ENCODE measurements around the gene CCDC47.

The CCDC47 gene

DNA sequence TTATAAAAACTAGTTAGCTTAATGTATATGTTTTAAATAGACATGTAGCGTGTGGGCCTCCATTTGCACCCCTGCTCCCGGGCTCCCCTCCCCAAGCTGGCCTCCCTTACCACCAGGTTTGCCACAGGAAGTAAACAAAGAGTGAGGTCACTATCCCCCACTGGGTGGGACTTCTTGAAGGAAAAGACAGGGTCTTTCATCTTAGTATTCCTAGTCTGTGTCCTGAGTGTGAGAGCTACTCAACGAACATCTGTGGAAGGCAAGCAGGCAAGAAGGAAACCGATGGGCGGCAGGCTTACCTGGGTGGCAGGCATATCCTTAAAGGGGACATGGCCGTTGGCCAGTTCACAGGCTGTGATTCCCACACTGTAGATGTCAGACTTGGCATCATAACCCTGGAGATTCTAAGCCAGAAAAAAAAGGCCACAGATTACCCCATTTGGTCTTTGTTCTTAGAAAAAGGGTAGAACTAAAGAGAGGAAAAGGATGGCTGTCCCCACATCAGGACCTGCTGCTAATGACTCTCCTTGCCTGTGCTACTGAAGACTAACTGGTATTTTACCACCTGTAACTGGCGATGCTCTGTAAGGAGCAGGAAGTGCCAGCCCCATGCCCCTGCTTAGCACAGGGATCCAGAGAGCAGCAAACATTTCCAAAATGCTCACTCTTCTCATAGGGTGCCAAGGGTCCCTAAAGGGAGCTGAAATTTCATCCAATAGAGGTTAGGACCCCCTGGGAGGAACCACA, 66.9 kb downstream of the CCDC47 start:
- Histone ChIP-seq H3K9me3 (ENCODE audit: control insufficient read depth in 1 of 2, low read length in 2 of 2) (no peaks in the 10 kb centered on the region), H3K9ac (ENCODE audit: low read depth in 1 of 2, low read length in 2 of 2) (no peak overlapping the region), H3K4me1 (ENCODE audit: control insufficient read depth in 1 of 2, insufficient read depth in 2 of 2, low read length in 2 of 2) (peaks cover 0 to 9% of the 10 kb centered on the region in 2 donors), H3K36me3 (ENCODE audit: control insufficient read depth in 1 of 2, insufficient read depth in 2 of 2, low read length in 2 of 2) (peaks cover 25 to 51% of the 10 kb centered on the region in 2 donors), H3K27me3 (ENCODE audit: control insufficient read depth in 1 of 2, insufficient read depth in 2 of 2, low read length in 2 of 2) (no peaks in the 10 kb centered on the region), H3K4me3 (ENCODE audit: low read depth in 1 of 2, low read length in 2 of 2) (no peak overlapping the region), H3K27ac (ENCODE audit: low read depth, low read length) (no peak overlapping the region)

DNA sequence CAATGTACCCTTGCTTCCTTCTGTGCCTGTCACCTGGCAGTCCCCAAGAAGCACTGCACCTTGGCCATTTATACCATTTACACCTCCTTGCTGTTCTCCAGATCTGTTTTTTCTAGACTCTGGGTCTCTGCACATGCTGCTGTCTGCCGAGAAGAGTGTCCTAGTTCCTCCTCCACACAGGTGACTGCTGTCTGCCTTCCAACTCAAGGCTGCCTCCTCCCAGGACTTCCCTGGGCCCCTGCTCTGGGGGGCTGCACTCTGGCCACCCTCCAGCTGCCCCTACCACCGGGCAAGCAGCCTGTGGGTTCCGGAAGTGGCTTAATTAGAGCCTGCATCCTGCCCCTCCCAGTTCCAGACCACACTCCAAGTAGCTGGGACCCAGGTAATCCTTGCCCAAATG, 67.7 kb downstream of the CCDC47 start:
- peaks cover 25 to 47% of the 10 kb centered on the region in 2 donors for H3K36me3 ChIP-seq (ENCODE audit: control insufficient read depth in 1 of 2, insufficient read depth in 2 of 2, low read length in 2 of 2)
- H3K9me3 ChIP-seq (ENCODE audit: control insufficient read depth in 1 of 2, low read length in 2 of 2) = no peaks in the 10 kb centered on the region
- H3K27ac ChIP-seq (ENCODE audit: low read depth, low read length) = no peak overlapping the region
- peaks cover 0 to 15% of the 10 kb centered on the region in 2 donors for H3K4me1 ChIP-seq (ENCODE audit: control insufficient read depth in 1 of 2, insufficient read depth in 2 of 2, low read length in 2 of 2)
- no peaks in the 10 kb centered on the region for H3K27me3 ChIP-seq (ENCODE audit: control insufficient read depth in 1 of 2, insufficient read depth in 2 of 2, low read length in 2 of 2)
- no peak overlapping the region for H3K4me3 ChIP-seq (ENCODE audit: low read depth in 1 of 2, low read length in 2 of 2)
- H3K9ac ChIP-seq (ENCODE audit: low read depth in 1 of 2, low read length in 2 of 2) = no peak overlapping the region

DNA sequence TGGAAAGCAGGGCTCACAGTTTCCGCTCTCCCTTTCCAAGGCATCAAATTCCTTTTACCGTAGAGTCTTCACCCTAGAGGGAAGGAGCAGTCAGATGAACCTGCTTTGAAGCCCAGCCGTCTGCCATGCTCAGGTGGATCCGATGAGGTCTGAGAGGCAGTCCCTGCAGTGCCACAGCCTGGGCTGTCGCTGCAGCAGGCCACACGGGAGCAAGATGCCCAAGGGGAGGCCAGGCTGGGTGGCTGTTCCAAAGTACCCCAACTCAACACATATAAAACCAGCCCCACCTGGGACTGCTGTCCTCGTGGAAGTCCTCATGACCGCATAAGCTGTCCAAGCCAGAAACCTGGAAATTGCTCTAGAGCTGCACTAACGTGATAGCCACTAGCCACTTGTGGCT, 68.6 kb downstream of the CCDC47 start:
- H3K9ac ChIP-seq (ENCODE audit: low read depth in 1 of 2, low read length in 2 of 2) = no peak overlapping the region
- H3K27ac ChIP-seq (ENCODE audit: low read depth, low read length) = no peak overlapping the region
- H3K36me3 ChIP-seq (ENCODE audit: control insufficient read depth in 1 of 2, insufficient read depth in 2 of 2, low read length in 2 of 2) = peaks cover 22 to 41% of the 10 kb centered on the region in 2 donors
- H3K4me1 ChIP-seq (ENCODE audit: control insufficient read depth in 1 of 2, insufficient read depth in 2 of 2, low read length in 2 of 2) = peaks cover 0 to 15% of the 10 kb centered on the region in 2 donors
- no peak overlapping the region for H3K4me3 ChIP-seq (ENCODE audit: low read depth in 1 of 2, low read length in 2 of 2)
- H3K27me3 ChIP-seq (ENCODE audit: control insufficient read depth in 1 of 2, insufficient read depth in 2 of 2, low read length in 2 of 2) = no peaks in the 10 kb centered on the region
- H3K9me3 ChIP-seq (ENCODE audit: control insufficient read depth in 1 of 2, low read length in 2 of 2) = no peaks in the 10 kb centered on the region

DNA sequence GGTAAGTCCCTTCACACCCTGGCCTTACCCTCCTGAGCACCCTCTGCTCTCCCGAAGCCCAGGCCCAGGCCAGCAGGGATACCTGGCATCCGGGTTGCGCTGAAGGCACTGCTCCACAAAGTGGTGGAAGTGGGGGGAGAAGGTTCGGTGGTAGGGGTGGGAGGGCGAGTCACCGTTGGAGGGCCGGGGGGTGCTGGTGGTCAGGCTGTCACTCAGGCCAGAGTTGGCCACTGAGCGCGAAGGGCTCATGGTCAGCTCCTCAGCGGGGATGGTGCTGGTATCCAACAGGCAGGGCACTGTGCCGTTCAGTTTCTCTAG, 69.2 kb downstream of the CCDC47 start:
- Histone ChIP-seq H3K4me1 (ENCODE audit: control insufficient read depth in 1 of 2, insufficient read depth in 2 of 2, low read length in 2 of 2) (peaks cover 0 to 17% of the 10 kb centered on the region in 2 donors), H3K9me3 (ENCODE audit: control insufficient read depth in 1 of 2, low read length in 2 of 2) (no peaks in the 10 kb centered on the region), H3K36me3 (ENCODE audit: control insufficient read depth in 1 of 2, insufficient read depth in 2 of 2, low read length in 2 of 2) (peaks cover 21 to 37% of the 10 kb centered on the region in 2 donors), H3K9ac (ENCODE audit: low read depth in 1 of 2, low read length in 2 of 2) (no peak overlapping the region), H3K27me3 (ENCODE audit: control insufficient read depth in 1 of 2, insufficient read depth in 2 of 2, low read length in 2 of 2) (no peaks in the 10 kb centered on the region), H3K4me3 (ENCODE audit: low read depth in 1 of 2, low read length in 2 of 2) (no peak overlapping the region), H3K27ac (ENCODE audit: low read depth, low read length) (no peak overlapping the region)

DNA sequence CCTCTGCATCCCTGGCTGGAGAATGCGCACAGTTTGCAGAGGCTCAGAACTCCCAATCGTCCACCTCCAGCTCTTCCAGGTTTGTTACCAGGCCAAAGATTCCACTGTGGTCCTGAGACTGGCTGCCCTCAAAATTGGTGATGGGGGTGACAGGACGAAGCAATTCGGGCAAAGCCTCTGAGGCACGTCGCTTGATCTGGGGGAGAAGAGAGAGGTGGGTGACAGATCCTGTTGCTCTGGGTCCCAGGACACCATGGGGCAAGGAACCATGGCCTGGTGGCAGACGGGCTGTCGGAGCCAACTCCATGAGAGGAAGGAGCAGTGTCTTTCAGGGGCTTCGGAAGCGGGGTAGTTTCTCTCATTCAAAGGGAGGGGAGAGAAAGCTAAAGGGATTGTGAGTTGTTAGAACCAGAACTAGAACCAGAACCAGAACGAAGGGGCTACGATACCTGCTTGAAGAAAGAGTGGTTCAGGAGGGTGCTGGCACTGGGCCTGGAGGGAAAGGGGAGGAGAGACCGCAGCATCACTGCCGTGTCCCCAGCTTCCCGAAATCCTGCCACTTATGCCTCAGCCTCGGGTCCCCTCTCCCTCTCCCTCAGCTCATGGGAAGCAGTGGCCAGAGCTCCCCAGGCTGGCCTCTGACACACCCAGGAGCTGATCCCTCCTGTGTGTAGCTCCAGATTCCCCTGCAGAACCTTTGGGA, 69.7 kb downstream of the CCDC47 start:
- Histone ChIP-seq H3K9ac (ENCODE audit: low read depth in 1 of 2, low read length in 2 of 2) (no peak overlapping the region), H3K27me3 (ENCODE audit: control insufficient read depth in 1 of 2, insufficient read depth in 2 of 2, low read length in 2 of 2) (no peaks in the 10 kb centered on the region), H3K4me1 (ENCODE audit: control insufficient read depth in 1 of 2, insufficient read depth in 2 of 2, low read length in 2 of 2) (peaks cover 0 to 22% of the 10 kb centered on the region in 2 donors), H3K36me3 (ENCODE audit: control insufficient read depth in 1 of 2, insufficient read depth in 2 of 2, low read length in 2 of 2) (peaks cover 16 to 32% of the 10 kb centered on the region in 2 donors), H3K9me3 (ENCODE audit: control insufficient read depth in 1 of 2, low read length in 2 of 2) (no peaks in the 10 kb centered on the region), H3K27ac (ENCODE audit: low read depth, low read length) (no peak overlapping the region), H3K4me3 (ENCODE audit: low read depth in 1 of 2, low read length in 2 of 2) (no peak overlapping the region)

DNA sequence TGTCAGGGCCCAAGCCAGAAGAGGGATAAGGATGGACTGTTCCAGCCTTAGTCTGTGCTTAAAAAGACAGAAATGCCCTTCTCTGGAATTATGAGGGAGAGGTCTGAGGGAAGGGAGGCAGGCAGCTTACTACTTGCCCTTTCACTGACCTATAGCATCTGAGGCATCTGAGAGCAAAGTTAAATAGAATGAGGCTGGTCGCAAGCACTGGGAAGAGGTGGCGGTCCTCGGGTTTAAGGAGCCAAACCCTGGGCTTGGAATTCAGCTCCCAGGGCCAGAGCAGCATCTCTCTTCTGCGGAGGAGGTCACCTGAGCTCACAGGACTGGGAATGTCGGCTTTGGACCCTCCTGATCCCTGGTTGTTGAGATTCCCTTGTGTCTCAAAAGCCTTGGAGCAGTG, 70.4 kb downstream of the CCDC47 start:
- Histone ChIP-seq H3K27me3 (ENCODE audit: control insufficient read depth in 1 of 2, insufficient read depth in 2 of 2, low read length in 2 of 2) (no peaks in the 10 kb centered on the region), H3K9ac (ENCODE audit: low read depth in 1 of 2, low read length in 2 of 2) (no peak overlapping the region), H3K36me3 (ENCODE audit: control insufficient read depth in 1 of 2, insufficient read depth in 2 of 2, low read length in 2 of 2) (peaks cover 14 to 26% of the 10 kb centered on the region in 2 donors), H3K4me1 (ENCODE audit: control insufficient read depth in 1 of 2, insufficient read depth in 2 of 2, low read length in 2 of 2) (peaks cover 0 to 29% of the 10 kb centered on the region in 2 donors), H3K27ac (ENCODE audit: low read depth, low read length) (no peak overlapping the region), H3K9me3 (ENCODE audit: control insufficient read depth in 1 of 2, low read length in 2 of 2) (no peaks in the 10 kb centered on the region), H3K4me3 (ENCODE audit: low read depth in 1 of 2, low read length in 2 of 2) (no peak overlapping the region)

DNA sequence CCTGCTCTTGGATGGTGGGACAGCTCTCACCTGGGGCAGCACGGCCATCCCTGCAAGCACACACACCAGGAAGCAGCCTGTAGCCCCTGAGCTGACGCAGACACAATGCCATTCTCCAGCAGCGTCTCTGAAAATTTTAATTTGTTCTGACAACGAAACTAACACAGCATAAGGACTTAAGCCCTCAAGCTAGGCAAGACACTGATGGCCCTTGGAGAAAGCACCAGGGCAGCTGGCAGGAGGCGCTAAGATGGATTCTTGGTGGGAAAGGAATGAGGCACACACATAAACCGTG, 70.7 kb downstream of the CCDC47 start:
- peak overlapping the region in 1 of 2 donors; percentile 58 for H3K4me3 ChIP-seq (ENCODE audit: low read depth in 1 of 2, low read length in 2 of 2)
- no peaks in the 10 kb centered on the region for H3K9me3 ChIP-seq (ENCODE audit: control insufficient read depth in 1 of 2, low read length in 2 of 2)
- H3K36me3 ChIP-seq (ENCODE audit: control insufficient read depth in 1 of 2, insufficient read depth in 2 of 2, low read length in 2 of 2) = peaks cover 14 to 26% of the 10 kb centered on the region in 2 donors
- peak overlapping the region in 1 of 2 donors; percentile 1 for H3K9ac ChIP-seq (ENCODE audit: low read depth in 1 of 2, low read length in 2 of 2)
- no peak overlapping the region for H3K27ac ChIP-seq (ENCODE audit: low read depth, low read length)
- H3K4me1 ChIP-seq (ENCODE audit: control insufficient read depth in 1 of 2, insufficient read depth in 2 of 2, low read length in 2 of 2) = peaks cover 0 to 32% of the 10 kb centered on the region in 2 donors
- no peaks in the 10 kb centered on the region for H3K27me3 ChIP-seq (ENCODE audit: control insufficient read depth in 1 of 2, insufficient read depth in 2 of 2, low read length in 2 of 2)

- no peaks in the 10 kb centered on the region for H3K27me3 ChIP-seq (ENCODE audit: control insufficient read depth in 1 of 2, insufficient read depth in 2 of 2, low read length in 2 of 2)
- H3K9me3 ChIP-seq (ENCODE audit: control insufficient read depth in 1 of 2, low read length in 2 of 2) = no peaks in the 10 kb centered on the region
- H3K27ac ChIP-seq (ENCODE audit: low read depth, low read length) = peak overlapping the region; percentile 62
- H3K4me1 ChIP-seq (ENCODE audit: control insufficient read depth in 1 of 2, insufficient read depth in 2 of 2, low read length in 2 of 2) = peaks cover 5 to 38% of the 10 kb centered on the region in 2 donors
- H3K36me3 ChIP-seq (ENCODE audit: control insufficient read depth in 1 of 2, insufficient read depth in 2 of 2, low read length in 2 of 2) = peaks cover 14 to 26% of the 10 kb centered on the region in 2 donors
- H3K9ac ChIP-seq (ENCODE audit: low read depth in 1 of 2, low read length in 2 of 2) = peak overlapping the region in 1 of 2 donors; percentile 5
- H3K4me3 ChIP-seq (ENCODE audit: low read depth in 1 of 2, low read length in 2 of 2) = peak overlapping the region; percentile 52 to 58
These were observed 71.3 kb downstream of the CCDC47 start for GRCh38 chr17:63701868-63702720.

DNA sequence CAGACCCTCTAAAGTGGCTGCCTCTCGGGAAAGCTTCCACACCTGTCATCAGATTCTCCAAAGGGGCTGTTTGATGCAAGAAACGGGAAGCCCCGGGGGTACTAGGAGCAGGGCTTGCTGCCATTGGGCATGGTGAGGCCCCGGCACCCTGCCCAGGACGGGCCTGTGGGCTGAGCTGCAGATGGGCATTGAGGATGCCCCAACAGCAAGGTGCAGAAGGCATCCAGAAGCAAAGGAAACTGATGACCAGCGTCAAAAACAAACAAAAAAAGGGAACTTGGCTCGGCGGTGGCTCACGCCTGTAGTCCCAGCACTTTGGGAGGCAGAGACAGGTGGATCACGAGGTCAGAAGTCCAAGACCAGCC, 72.0 kb downstream of the CCDC47 start:
- Histone ChIP-seq H3K9ac (ENCODE audit: low read depth in 1 of 2, low read length in 2 of 2) (peak overlapping the region; percentile 5 to 54), H3K27ac (ENCODE audit: low read depth, low read length) (peak overlapping the region; percentile 58), H3K36me3 (ENCODE audit: control insufficient read depth in 1 of 2, insufficient read depth in 2 of 2, low read length in 2 of 2) (peaks cover 14 to 26% of the 10 kb centered on the region in 2 donors), H3K27me3 (ENCODE audit: control insufficient read depth in 1 of 2, insufficient read depth in 2 of 2, low read length in 2 of 2) (no peaks in the 10 kb centered on the region), H3K9me3 (ENCODE audit: control insufficient read depth in 1 of 2, low read length in 2 of 2) (no peaks in the 10 kb centered on the region), H3K4me3 (ENCODE audit: low read depth in 1 of 2, low read length in 2 of 2) (peak overlapping the region; percentile 43 to 62), H3K4me1 (ENCODE audit: control insufficient read depth in 1 of 2, insufficient read depth in 2 of 2, low read length in 2 of 2) (peaks cover 11 to 44% of the 10 kb centered on the region in 2 donors)
